Ureter (tissue), 1 donor: Measurements from ENCODE around the gene ESF1. TPM values are rescaled to one million over a fixed set of nuclear protein-coding genes. Genes with fewer than 3 reads are reported as not detected.

Experiments
- DNase-seq: peaks from one replicate; pipeline ENCODE4 v3.0.0-alpha.2; 2020; ENCODE audit warnings: low spot score
- total RNA-seq: library from RNA; stranded (reverse); gene quantifications from one replicate; pipeline ENCODE4 v1.2.4, GENCODE V29; 2023
- donor health status: DM: yes; HTN: yes; CAD: no.

Gene ESF1
- total RNA-seq, 1 donor from 2014 or later, result 18.9 TPM

DNA sequence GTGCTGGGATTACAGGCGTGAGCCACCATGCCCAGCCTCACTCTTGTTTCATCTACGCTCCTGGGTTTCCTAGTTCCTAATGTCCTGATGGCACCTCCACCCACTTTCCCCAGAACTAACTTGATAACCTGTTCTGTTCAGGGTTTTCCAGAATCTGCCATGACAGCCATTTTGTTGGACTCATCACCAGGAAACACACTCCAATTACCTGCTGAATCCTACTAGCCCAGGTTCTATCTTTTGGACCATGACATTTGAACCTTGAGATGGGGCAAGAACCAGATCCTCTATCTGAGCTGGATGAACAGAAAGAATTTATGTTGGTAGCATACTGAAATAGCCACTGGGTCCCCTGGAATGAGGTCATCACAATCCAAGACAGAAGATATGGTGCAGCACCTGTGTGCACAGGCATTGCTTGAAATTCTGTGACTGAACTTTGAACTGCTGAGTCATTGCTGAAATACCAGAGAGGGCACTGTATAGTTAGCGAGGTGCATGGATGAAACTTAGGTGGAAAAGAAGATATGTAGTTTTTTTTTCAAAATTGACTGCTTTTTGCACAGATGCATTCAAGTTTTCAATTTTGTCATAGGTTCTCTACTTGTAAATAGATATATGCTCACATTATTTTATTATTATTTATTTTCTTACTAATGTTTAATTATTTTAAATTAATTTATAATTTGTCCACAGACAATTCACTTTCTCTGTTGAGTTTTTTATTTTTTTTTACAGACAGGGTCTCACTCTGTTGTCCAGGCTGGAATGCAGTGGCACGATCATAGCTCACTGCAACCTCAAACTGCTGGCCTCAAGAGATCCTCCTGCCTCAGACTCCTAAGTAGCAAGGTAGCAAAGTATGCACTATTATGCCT is 103.2 kb downstream of the ESF1 start:
- DNase-seq, result no peak

DNA sequence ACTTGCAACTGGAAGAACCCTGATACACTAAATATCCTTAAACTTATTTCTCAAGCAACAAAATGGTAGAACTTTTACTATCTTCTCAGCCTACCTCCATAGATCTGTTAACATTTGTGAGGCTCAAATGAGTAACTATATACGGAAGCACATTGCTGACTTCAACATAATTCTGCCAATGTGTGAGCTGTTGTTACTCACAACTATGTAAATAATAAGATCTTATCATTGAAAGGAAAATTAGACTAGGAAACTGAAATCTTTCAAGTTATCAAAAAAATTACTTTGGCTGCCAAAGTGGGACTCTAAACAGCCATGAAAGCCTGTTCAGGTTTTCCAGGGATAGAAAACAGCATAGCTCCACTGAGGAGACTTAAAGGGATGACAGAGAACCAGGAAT is 105.8 kb downstream of the ESF1 start:
- DNase-seq, result no peak

DNA sequence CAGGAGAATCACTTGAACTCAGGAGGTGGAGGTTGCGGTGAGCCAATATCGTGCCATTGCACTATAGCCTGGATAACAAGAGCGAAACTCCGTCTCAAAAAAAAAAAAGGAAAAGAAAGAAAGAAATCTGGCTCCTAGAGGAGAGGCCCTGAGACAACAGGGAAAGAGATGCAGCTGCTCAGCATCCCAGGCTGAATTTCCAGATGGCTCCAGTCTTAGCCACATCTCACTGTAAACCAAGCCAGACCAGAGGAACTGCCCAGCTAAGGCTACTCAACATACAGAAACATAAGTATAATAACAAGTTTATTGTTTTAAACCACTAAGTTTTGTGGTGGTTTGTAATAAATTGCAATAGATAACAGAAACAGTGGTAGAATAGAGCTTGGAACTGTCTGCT is 107.5 kb downstream of the ESF1 start:
- no peak for DNase-seq

DNA sequence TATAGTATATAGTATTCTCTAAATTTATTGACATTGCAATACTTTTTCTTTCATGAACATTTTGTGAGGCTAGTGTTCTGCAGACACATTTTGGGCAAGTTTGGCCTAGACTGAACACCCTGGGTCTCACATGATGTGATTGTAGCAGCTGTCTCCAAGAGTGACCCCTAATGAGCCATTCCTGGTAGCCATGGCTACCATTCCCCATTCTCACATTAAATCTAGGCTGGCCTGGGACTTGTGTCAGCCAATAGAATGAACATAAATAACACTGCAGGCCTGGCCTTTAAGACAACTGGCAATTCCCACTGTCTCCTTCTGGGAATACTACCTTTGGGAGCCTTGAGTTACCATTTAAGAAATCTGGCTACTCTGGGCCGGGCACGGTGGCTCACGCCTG is 108.0 kb downstream of the ESF1 start:
- DNase-seq, result no peak

DNA sequence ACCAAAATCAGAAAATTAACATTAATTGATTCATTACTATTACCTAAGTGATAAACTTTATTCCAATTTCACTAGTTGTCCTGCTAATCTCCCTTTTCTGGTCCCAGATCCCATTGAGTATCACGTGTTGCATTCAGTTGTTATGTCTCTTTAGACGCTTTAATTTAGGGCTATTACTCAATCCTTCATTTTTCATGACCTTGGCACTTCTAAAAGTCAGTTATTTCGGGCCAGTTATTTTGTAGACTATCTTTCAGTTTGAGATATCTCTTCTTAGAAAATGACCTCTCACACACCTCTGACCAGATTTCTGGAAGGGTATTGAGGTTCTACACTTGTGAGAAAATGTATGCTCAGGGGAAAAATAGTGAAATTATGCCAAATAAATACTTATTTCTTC is 112.0 kb downstream of the ESF1 start:
- DNase-seq, result no peak

DNA sequence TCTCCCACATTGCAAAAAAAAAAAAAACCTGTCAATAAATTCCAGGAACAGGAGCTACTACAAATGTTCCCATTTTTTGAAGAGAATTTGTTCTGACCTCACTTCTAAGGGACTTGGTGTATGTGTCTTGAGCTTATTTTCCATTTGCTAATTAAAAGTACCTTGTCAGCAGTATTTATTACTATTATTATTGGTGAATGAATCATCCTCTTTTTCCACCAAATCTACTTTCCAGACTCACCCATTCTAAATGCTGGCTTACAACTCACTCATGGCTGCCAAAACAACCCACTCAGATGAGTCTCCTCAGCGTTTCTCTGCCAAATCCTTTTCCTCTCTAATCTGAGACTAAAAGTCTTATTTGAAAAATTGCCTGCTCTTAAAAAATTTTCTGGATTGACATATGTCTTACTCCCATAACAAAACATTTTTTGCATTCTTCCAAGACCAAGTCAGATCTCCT is 112.8 kb downstream of the ESF1 start:
- no peak for DNase-seq

DNA sequence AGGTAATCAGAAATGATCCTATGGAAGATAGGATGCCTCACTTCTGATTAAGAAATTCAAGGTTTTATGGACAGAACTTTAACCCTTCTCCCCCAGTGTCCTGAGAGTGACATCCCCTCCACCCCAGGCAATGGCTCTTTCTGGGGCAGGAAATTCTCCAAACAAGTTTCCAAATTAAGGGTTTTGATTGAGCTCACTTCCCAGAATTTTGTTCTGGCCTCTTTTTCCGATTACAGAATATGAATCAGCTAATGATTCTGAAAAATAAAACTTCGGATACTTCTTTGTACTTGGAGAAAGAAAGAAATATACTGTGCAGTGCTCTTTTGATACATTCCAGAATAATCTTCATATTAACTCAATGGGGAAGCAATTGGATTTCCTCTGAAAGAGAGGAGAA is 113.2 kb downstream of the ESF1 start:
- DNase-seq, result no peak

DNA sequence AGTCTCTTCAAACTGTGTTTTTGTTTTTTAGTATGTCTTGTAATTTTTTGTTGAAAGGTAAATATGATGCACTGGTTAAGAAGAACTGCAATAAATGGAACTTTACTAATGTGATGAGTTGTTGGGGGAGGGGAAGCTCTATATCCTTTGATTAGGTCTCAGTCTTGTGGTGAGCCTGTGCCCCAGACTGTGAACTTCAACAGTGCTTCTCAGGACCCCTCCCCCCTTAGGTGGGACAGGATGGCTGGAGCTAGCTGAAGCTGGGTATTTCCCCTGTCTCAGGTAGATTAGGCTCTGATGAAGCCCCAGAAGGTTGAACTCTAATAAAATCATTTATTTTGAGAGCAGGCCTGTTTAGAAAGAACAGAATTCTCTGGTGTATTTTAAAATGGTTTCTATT is 114.6 kb downstream of the ESF1 start:
- DNase-seq, result no peak

DNA sequence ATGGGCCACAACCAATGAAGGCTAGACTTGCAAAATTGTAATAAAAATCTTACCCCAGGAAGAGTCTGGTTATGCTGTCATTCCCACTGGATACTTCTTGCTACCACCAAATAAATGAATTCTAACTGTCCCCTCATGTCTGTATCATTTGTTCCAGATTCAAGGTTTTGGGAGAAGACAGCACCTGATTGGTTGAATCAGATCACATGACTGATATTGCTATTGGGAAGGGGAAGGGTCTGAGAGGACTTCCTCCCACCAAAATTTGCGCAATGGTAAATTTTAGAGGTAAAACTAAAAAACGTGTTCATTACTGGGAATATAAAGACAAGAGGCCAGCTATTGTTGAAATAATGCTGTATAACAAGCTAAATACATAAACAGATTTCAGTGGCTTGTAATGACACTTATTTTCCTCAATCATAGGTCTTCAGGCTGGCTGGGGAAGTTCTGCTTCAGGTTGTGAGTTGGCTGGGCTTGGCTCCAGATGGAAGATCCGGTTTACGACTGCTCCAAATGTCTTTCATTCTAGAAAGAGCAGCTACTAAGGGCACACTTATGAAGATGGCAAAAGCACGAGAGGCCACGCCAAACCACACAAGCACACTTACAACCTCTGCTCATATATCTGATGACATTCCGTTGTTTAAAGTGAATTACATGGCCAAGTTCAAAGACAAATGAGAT is 118.9 kb downstream of the ESF1 start:
- DNase-seq, result no peak

Other genes with a start within 250 kb of the ESF1 start
- gene TASP1, start 146.0 kb downstream of the ESF1 start, total RNA-seq, result 24.0 TPM
- 51.6 TPM for gene NDUFAF5, start 109 bp upstream of the ESF1 start, total RNA-seq
- 0.52 TPM for gene SEL1L2, start 205.7 kb upstream of the ESF1 start, total RNA-seq
- gene MACROD2, start 210.6 kb upstream of the ESF1 start, total RNA-seq, result 17.1 TPM